Coronary artery (tissue), 2 donors: ENCODE data around the gene MROH2A.
A peak's percentile ranks its signal among the peaks of the same experiment; 100 is the strongest.

Source experiments
- DNase-seq: peaks from one replicate; pipeline ENCODE4 v3.0.0-alpha.2; 2017; ENCODE audit warnings: low spot score
- H3K27ac ChIP-seq, 2 donors: fragments of 200-600 bp; sonication (generic); one replicate each; pipeline ENCODE4 v1.5.1; 2016 to 2019
- H3K4me3 ChIP-seq: fragments of 200-600 bp; sonication (generic); 2 replicates; pipeline ENCODE4 v1.5.1; 2016; ENCODE audit warnings: mild to moderate bottlenecking, moderate library complexity
- TF ChIP-seq, protein P1 (sequence below): fragments of 200-600 bp; sonication (generic); IDR thresholded peaks from one replicate; pipeline ENCODE4 v1.5.1; 2019; ENCODE audit warnings: antibody characterized with exemption

MROH2A gene

DNA sequence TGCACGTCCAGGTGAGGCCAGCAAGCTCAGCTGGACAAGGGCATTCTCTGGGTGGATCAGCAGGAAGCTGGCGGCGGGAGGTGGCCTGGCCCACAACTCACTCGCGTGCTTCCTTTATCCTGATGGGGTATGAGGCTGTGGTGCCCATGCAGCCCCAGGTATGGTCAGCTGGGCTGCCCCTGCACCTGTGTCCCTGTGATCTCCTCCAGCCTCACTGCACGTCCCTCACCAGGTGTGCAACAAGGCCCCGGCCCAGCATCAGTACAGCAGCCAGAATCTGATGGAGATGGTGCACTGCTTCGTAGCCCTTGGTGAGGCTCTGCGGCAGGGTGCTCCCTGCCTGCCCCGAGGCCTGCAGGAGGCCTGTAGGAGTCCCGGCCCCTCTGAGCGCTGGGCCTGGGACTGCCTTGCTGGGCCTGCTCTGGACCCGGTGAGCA, 17.6 kb downstream of the MROH2A start:
- no peak overlapping the region for H3K27ac ChIP-seq
- DNase-seq = peak; percentile 56

DNA sequence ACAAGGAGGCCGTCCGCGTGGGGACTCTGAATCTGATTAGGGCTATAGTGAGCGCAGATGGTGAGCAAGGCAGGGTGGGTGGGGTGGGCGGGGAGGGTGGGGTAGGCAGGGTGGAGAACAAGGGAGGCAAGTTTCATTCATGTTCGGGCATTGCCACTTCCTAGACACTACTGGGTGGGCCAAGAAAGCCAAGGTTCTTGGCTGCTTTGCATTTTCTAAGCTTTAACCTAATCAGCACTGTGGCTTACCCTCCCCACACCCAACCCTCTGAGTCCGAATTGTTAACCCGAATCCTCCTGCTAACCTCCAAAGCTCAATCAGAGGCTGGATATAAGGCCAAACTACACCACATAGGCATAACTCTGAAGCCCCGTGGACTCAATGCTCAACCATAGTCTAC, 18.1 kb downstream of the MROH2A start:
- peak; percentile 43 for DNase-seq
- Histone ChIP-seq H3K27ac (no peak overlapping the region), H3K4me3 (no peak overlapping the region)
- TF ChIP-seq, protein P1, sequence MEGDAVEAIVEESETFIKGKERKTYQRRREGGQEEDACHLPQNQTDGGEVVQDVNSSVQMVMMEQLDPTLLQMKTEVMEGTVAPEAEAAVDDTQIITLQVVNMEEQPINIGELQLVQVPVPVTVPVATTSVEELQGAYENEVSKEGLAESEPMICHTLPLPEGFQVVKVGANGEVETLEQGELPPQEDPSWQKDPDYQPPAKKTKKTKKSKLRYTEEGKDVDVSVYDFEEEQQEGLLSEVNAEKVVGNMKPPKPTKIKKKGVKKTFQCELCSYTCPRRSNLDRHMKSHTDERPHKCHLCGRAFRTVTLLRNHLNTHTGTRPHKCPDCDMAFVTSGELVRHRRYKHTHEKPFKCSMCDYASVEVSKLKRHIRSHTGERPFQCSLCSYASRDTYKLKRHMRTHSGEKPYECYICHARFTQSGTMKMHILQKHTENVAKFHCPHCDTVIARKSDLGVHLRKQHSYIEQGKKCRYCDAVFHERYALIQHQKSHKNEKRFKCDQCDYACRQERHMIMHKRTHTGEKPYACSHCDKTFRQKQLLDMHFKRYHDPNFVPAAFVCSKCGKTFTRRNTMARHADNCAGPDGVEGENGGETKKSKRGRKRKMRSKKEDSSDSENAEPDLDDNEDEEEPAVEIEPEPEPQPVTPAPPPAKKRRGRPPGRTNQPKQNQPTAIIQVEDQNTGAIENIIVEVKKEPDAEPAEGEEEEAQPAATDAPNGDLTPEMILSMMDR = no peak

More for the DNA sequence above, 17.6 kb downstream of the MROH2A start:
- TF ChIP-seq, protein P1 = no peak
- no peak overlapping the region for H3K4me3 ChIP-seq

DNA sequence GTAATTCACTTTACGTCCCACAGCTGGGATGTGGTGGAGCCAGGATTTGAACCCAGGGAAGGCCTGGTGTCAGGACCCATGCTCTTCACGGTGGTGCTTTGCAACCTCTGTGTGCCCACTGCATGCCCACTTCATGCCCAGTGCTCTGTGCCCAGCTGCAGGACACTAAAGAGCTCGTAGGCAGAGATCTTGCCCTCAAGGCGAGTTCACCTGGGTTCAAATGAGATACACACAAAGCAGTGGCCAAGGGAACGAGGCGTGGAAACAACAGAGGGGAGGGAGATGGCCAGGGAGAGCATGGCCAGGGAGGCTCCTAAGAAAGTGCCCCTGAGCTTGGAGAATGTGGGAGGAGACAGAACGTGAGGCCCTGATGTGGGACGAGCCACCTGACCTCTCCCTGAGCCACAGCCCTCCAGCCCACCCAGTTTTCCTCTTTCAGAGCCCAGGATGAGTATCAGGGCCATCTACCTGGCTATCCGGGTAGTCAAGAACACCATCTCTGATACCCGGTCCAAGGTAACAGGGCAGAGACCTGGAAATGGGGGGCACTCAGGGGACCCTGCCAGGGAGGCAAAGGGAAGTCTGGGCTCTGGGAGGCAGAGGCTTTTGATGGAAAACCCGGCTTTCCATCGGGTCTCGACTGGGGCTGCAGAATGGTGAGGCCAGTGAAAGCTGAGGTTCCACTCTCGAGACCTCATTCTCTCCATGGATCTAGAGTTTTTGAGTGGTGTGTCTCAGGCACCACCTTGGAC, 20.4 kb downstream of the MROH2A start:
- H3K27ac ChIP-seq = no peak overlapping the region
- no peak overlapping the region for H3K4me3 ChIP-seq
- TF ChIP-seq, protein P1 = no peak
- DNase-seq = peak; percentile 62

DNA sequence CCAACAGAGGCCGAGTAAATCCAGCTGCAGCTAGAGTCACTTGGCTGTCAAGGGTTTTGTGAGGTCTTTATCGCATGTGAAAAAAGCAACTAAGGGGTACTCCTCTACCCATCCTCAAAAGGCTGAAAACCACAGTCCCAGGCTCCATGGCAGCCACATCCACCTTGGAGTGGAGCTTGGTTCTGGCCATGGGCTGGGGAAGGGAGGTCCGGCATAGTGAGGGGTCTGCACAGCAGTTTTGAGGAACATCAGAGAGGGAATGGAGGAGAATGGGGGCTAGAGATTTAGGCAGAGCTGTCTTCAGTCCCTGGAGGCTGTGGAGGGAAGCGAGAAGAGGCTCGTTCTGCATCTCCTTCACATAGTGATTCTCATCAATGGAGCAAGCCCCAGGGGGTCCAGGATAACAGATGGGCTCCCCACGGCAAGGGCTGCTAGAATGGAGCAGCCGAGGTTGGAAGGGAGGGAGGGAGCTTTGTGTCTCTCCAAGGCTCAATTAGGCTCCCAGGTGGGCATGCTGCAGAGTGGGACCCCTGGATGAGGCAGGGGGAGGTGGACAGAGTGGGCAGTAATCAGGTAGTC, 21.0 kb downstream of the MROH2A start:
- TF ChIP-seq, protein P1 = no peak
- peak; percentile 55 for DNase-seq
- H3K4me3 ChIP-seq = no peak overlapping the region
- no peak overlapping the region for H3K27ac ChIP-seq

DNA sequence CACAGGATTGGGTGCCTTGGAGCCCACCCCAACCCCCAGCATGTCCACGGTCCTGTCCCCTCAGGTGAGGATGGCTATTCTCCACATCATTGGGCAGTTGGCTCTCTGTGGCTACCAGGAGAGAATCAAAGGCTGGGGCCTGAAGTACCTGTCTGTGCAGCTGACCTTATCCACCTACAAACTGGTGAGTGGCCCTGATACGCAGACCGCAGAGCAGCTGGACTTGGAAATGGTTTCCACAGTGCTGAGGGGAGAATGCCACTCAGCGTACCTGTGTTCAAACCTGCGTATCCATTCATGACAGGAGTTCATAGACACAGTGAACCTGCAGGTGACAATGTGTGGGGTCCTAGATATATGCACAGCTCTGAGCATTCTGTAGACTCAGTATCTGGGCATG, 21.6 kb downstream of the MROH2A start:
- no peak overlapping the region for H3K4me3 ChIP-seq
- H3K27ac ChIP-seq = no peak overlapping the region
- no peak for DNase-seq
- TF ChIP-seq, protein P1 = no peak

DNA sequence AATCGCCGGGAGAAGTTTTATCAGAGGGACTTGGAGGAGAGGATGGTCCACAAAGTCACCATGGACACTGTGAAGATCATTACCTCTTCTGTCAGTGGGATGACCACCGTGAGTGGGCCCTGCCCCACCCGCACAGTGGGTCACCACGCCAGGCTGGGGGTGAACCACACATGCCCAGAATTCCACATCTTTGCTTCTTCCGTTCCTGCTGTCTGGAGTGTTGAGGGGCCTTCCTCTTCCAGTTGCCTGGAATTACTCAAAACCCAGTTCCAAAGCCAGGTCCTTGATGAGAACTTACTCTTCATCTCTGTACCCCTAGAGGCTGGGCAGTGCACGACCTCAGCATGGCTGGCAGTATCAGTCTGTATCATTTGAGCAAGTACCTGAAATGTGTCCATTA, 22.1 kb downstream of the MROH2A start:
- H3K27ac ChIP-seq = no peak overlapping the region
- DNase-seq = peak; percentile 47
- TF ChIP-seq, protein P1 = no peak

More for the DNA sequence above, 22.1 kb downstream of the MROH2A start:
- no peak overlapping the region for H3K4me3 ChIP-seq
